HG03521 (cell line): Measurements from ENCODE around the gene YIPF4.
"Not testable (repeated sequence)": the region's sequence is repeated elsewhere in the genome, so short reads cannot be mapped to it uniquely, and the experiment has no call there.

Experiments used
- ATAC-seq: cut with Tn5 transposase; IDR thresholded peaks from one replicate; pipeline ENCODE4 v1.9.1; 2021; ENCODE audit warnings: mild to moderate bottlenecking, moderate library complexity; ENCODE audit not compliant: unreplicated experiment

Gene YIPF4

GRCh38 chr2:32284321-32284720, 6.6 kb downstream of the YIPF4 start:
- ATAC-seq: no peak

DNA sequence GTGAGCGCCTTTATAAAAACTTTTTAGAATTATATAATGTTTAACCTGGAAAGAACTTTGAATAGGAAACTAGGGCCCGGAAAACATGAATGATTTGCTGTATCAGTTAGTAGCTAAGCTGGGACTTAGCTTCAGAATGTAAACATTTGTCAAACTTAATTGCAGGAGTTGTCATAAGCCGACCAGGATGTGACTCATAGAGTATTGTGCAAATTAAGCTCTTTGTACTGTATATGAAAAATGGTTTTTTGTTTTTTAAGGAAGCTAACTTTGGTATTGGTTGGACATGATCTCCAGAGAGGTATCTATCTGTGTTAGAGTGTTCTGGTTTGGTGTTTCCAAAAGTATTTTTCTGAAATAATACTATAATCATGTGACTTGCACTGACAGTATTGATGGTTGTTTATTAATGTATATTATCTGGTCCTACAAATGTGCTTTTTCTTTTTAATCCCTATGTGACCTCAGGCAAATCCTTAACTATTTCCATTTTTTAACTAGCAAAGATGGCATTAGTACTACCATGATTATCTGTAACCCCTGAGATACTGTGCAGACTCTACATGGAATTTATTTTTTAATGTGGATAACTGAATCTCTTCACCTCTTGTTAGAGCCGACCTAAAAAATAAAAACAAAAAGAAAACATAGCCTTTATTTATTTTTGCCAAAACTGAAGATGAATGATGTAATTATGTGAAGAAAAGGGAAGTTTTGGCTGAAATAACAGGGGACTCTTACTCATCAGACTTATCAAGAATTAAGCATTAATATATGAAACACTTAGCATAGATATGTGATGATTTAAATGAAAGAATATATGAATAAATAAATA, 11.7 kb downstream of the YIPF4 start:
- ATAC-seq: no peak

DNA sequence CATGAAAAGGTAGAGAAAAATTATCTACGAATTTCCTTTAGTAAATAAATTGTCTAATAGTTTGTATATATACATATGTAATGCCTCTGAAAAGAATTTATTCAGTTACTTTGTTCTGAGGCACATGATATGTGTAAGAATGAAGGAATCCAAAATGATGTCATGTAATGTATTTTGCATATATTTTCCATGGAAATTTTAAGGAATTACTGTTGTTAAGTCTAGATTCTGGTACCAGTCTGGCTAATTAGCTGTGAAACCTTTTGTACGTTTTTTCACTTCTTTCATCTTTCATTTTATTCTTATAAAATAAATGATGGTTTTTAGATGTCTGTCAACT, 12.3 kb downstream of the YIPF4 start:
- no peak for ATAC-seq

GRCh38 chr2:32291746-32292145, 14.0 kb downstream of the YIPF4 start:
- ATAC-seq: no peak

GRCh38 chr2:32293493-32293892, 15.8 kb downstream of the YIPF4 start:
- not testable (repeated sequence) for ATAC-seq

DNA sequence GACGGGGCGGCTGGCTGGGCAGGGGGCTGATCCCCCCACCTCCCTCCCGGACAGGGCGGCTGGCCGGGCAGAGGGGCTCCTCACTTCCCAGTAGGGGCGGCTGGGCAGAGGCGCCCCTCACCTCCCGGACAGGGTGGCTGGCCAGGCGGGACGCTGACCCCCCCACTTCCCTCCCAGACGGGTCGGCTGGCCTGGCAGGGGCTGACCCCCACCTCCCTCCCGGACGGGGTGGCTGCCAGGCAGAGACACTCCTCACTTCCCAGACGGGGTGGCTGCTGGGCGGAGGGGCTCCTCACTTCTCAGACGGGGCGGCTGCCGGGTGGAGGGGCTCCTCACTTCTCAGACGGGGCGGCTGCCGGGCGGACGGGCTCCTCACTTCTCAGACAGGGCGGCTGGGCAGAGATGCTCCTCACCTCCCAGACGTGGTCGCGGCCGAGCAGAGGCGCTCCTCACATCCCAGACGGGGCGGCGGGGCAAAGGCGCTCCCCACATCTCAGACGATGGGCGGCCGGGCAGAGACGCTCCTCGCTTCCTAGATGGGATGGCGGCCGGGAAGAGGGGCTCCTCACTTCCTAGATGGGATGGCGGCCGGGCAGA, 16.4 kb downstream of the YIPF4 start:
- ATAC-seq: not testable (repeated sequence)

GRCh38 chr2:32310577-32310976, 32.9 kb downstream of the YIPF4 start:
- no peak for ATAC-seq

- no peak for ATAC-seq
Measured at GRCh38 chr2:32314886-32315285, 37.2 kb downstream of the YIPF4 start.

- not testable (repeated sequence) for ATAC-seq
Measured at GRCh38 chr2:32328679-32329078, 51.0 kb downstream of the YIPF4 start.

GRCh38 chr2:32329180-32329980, 51.7 kb downstream of the YIPF4 start:
- ATAC-seq: not testable (repeated sequence)

DNA sequence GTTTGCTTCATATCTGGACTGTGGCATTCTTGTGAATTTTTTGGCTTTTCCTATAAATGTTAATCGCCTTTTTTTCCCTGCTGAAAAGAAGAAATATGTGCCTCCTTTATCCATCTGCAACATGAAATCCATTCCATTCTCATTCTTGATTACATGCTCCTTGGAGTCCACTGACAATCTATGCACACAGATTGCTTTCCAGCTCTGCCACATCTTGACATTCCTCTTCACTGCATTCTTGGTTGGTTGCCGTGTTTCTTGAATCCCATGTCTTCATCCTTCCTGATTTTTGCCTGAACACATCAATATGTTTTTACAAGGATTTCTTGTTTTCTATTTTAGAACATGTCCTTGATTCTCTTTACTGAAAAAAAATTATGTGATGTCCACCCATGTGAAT, 52.4 kb downstream of the YIPF4 start:
- ATAC-seq: no peak

DNA sequence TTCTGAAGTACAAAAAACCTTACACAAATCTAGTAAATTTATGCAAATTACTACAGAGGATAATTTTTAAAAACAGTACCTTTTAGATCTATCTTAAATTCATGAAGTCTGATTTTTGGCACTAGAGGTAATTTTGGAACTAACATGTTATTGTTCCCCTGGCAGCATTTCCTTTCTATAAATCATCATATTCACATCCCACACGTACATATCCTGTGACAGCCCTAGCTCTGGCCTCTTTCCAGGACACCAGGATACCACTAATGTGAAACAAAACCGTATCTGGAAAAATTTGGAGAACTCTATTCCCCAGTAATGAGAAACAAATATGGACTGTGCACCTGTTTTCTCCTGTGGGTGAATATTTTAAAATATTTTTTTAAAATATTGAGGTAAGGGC, 65.1 kb downstream of the YIPF4 start:
- no peak for ATAC-seq

- not testable (repeated sequence) for ATAC-seq
Measured at GRCh38 chr2:32350797-32351196, 73.1 kb downstream of the YIPF4 start.

- no peak for ATAC-seq
Measured at GRCh38 chr2:32355976-32356680, 78.4 kb downstream of the YIPF4 start.

DNA sequence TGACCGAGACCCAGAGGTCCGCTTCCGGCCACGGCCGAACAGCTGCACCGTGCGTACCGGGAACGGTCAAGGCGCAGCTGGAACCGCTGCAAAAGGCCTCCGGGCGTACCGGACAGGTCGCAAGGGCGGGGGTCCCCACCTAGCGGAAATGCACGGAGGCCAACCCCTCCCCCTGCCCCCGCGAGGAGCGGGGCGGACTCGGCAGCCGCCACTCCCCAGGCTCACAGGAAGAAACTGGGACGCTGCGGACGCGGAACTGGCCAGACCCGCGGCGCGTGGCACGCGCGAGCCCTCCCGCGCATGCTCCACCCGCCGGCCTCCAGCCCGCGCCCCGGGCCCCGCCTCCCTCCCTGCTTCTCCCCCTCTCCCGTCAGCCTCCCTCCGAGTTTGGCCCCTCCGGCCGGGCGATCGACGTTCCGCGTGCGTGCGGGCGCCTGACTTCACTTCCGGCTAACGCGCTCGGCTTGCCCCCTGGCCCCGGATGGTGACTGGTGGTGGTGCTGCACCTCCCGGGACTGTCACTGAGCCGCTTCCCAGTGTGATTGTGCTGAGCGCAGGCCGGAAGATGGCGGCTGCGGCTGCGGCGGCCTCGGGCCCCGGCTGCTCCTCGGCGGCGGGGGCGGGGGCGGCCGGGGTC, 79.1 kb downstream of the YIPF4 start, which contains the start of gene BIRC6:
Gene BIRC6 (plus strand): TSS at position 343 of the 637 bp plus-strand sequence. CDS start 139 bp downstream, at position 482.
- peak; percentile 89 for ATAC-seq

- ATAC-seq: peak; percentile 2
Measured at GRCh38 chr2:32357318-32358110, 79.8 kb downstream of the YIPF4 start.

DNA sequence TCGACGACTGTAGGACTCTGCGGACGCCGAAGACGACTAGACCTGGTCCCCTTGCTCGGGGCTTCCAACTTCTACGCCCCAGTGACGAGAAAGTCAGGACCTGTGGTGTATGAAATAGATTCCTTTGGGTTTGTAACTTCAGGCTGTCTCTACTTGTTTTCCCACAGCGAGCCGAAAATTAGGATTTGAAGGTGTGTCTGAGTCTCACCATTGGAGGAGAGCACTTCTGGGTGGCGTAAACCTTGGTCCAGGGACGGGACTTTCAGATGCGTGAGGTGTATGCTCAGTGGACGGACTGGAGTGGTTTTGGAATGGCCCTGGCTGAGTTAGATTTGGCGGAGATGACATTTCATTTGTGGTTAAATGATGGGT, 80.4 kb downstream of the YIPF4 start:
- ATAC-seq: no peak

GRCh38 chr2:32360416-32360815, 82.7 kb downstream of the YIPF4 start:
- ATAC-seq: no peak

DNA sequence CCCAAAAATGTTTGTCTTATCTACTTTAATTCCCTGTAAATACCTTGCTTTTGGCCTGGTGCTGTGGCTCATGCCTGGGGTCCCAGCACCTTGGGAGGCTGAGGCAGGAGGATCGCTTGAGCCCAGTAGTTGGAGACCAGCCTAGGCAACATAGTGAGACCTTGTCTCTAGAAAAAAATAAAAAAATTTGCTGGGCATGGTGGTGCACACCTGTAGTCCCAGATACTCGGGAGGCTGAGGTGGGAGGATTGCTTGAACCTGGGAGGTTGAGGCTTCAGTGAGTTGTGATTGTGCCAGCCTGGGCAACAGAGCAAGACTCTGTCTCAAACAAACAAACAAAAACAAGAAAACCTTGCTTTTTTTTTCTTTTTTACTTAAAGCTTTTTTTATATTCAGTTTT, 85.3 kb downstream of the YIPF4 start:
- ATAC-seq: not testable (repeated sequence)

DNA sequence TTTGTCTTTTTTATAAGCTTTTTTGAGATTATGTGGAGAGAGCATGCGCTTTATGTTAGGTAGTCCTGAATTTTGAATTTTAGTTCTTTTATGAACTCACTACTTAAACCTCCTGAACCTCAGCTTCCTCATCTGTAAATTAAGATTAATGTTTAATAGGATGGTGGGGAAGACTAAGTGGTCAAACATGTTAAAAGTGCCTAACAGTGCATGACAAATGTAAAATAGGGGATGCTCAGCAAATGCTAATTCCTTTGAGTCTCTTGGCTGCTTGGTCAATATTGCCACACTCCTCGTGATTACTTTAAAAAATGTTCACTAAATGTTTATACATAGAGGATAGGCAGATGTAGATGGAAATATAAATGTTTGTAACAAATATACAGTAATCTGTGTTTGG, 85.9 kb downstream of the YIPF4 start:
- ATAC-seq: no peak
